ENCODE measurements around the gene ZSWIM6.

Gene ZSWIM6

GRCh38 chr5:61463596-61463995 is 131.5 kb downstream of the ZSWIM6 start:
- Mint-ChIP-seq H3K27me3 (ENCODE audit: low read depth) (no peaks in the 10 kb centered on the region), H3K36me3 (ENCODE audit: low read depth) (no peaks in the 10 kb centered on the region), H3K9me3 (no peaks in the 10 kb centered on the region), H3K4me1 (ENCODE audit: low read depth) (no peaks in the 10 kb centered on the region), H3K4me3 (no peak overlapping the region), H3K27ac (no peak overlapping the region)

- Mint-ChIP-seq H3K36me3 (ENCODE audit: low read depth) (no peaks in the 10 kb centered on the region), H3K27me3 (ENCODE audit: low read depth) (no peaks in the 10 kb centered on the region), H3K4me3 (no peak overlapping the region), H3K27ac (no peak overlapping the region), H3K4me1 (ENCODE audit: low read depth) (no peaks in the 10 kb centered on the region), H3K9me3 (no peaks in the 10 kb centered on the region)
These were observed 132.5 kb downstream of the ZSWIM6 start for GRCh38 chr5:61464512-61464911.

GRCh38 chr5:61465066-61465465 is 133.0 kb downstream of the ZSWIM6 start:
- Mint-ChIP-seq H3K36me3 (ENCODE audit: low read depth) (no peaks in the 10 kb centered on the region), H3K4me3 (no peak overlapping the region), H3K9me3 (no peaks in the 10 kb centered on the region), H3K4me1 (ENCODE audit: low read depth) (no peaks in the 10 kb centered on the region), H3K27me3 (ENCODE audit: low read depth) (no peaks in the 10 kb centered on the region), H3K27ac (no peak overlapping the region)

- no peaks in the 10 kb centered on the region for H3K36me3 Mint-ChIP-seq (ENCODE audit: low read depth)
- H3K4me3 Mint-ChIP-seq: no peak overlapping the region
- no peaks in the 10 kb centered on the region for H3K27me3 Mint-ChIP-seq (ENCODE audit: low read depth)
- no peak overlapping the region for H3K27ac Mint-ChIP-seq
- H3K9me3 Mint-ChIP-seq: no peaks in the 10 kb centered on the region
- H3K4me1 Mint-ChIP-seq (ENCODE audit: low read depth): no peaks in the 10 kb centered on the region
These were observed 133.4 kb downstream of the ZSWIM6 start for GRCh38 chr5:61465496-61465895.

- no peaks in the 10 kb centered on the region for H3K36me3 Mint-ChIP-seq (ENCODE audit: low read depth)
- no peak overlapping the region for H3K27ac Mint-ChIP-seq
These were observed 134.0 kb downstream of the ZSWIM6 start for GRCh38 chr5:61466017-61466416.

GRCh38 chr5:61467766-61468482 is 135.9 kb downstream of the ZSWIM6 start:
- no peaks in the 10 kb centered on the region for H3K27me3 Mint-ChIP-seq (ENCODE audit: low read depth)
- no peak overlapping the region for H3K27ac Mint-ChIP-seq
- H3K4me1 Mint-ChIP-seq (ENCODE audit: low read depth): no peaks in the 10 kb centered on the region
- no peak overlapping the region for H3K4me3 Mint-ChIP-seq
- peaks cover 7% of the 10 kb centered on the region for H3K9me3 Mint-ChIP-seq
- H3K36me3 Mint-ChIP-seq (ENCODE audit: low read depth): no peaks in the 10 kb centered on the region

More at GRCh38 chr5:61466017-61466416, 134.0 kb downstream of the ZSWIM6 start:
- Mint-ChIP-seq H3K27me3 (ENCODE audit: low read depth) (no peaks in the 10 kb centered on the region), H3K4me3 (no peak overlapping the region), H3K4me1 (ENCODE audit: low read depth) (no peaks in the 10 kb centered on the region), H3K9me3 (peaks cover 3% of the 10 kb centered on the region)

GRCh38 chr5:61468483-61468865 is 136.4 kb downstream of the ZSWIM6 start:
- Mint-ChIP-seq H3K27ac (no peak overlapping the region), H3K4me3 (no peak overlapping the region), H3K4me1 (ENCODE audit: low read depth) (no peaks in the 10 kb centered on the region), H3K27me3 (ENCODE audit: low read depth) (no peaks in the 10 kb centered on the region), H3K36me3 (ENCODE audit: low read depth) (no peaks in the 10 kb centered on the region), H3K9me3 (peaks cover 7% of the 10 kb centered on the region)

GRCh38 chr5:61471352-61471751 is 139.3 kb downstream of the ZSWIM6 start:
- Mint-ChIP-seq H3K27me3 (ENCODE audit: low read depth) (no peaks in the 10 kb centered on the region), H3K36me3 (ENCODE audit: low read depth) (no peaks in the 10 kb centered on the region), H3K27ac (no peak overlapping the region), H3K9me3 (peaks cover 7% of the 10 kb centered on the region), H3K4me3 (no peak overlapping the region), H3K4me1 (ENCODE audit: low read depth) (no peaks in the 10 kb centered on the region)

GRCh38 chr5:61472172-61472958 is 140.3 kb downstream of the ZSWIM6 start:
- Mint-ChIP-seq H3K4me3 (no peak overlapping the region), H3K4me1 (ENCODE audit: low read depth) (no peaks in the 10 kb centered on the region), H3K9me3 (peaks cover 7% of the 10 kb centered on the region), H3K36me3 (ENCODE audit: low read depth) (no peaks in the 10 kb centered on the region), H3K27me3 (ENCODE audit: low read depth) (no peaks in the 10 kb centered on the region), H3K27ac (no peak overlapping the region)

- Mint-ChIP-seq H3K9me3 (peaks cover 7% of the 10 kb centered on the region), H3K27ac (no peak overlapping the region), H3K36me3 (ENCODE audit: low read depth) (no peaks in the 10 kb centered on the region)
These were observed 142.7 kb downstream of the ZSWIM6 start for GRCh38 chr5:61474746-61475145.

GRCh38 chr5:61477788-61478187 is 145.7 kb downstream of the ZSWIM6 start:
- Mint-ChIP-seq H3K9me3 (no peaks in the 10 kb centered on the region), H3K4me1 (ENCODE audit: low read depth) (no peaks in the 10 kb centered on the region), H3K4me3 (no peak overlapping the region), H3K27me3 (ENCODE audit: low read depth) (no peaks in the 10 kb centered on the region), H3K36me3 (ENCODE audit: low read depth) (no peaks in the 10 kb centered on the region), H3K27ac (no peak overlapping the region)

More at GRCh38 chr5:61474746-61475145, 142.7 kb downstream of the ZSWIM6 start:
- Mint-ChIP-seq H3K4me3 (no peak overlapping the region), H3K4me1 (ENCODE audit: low read depth) (no peaks in the 10 kb centered on the region), H3K27me3 (ENCODE audit: low read depth) (no peaks in the 10 kb centered on the region)

- no peaks in the 10 kb centered on the region for H3K36me3 Mint-ChIP-seq (ENCODE audit: low read depth)
- no peak overlapping the region for H3K4me3 Mint-ChIP-seq
- no peaks in the 10 kb centered on the region for H3K27me3 Mint-ChIP-seq (ENCODE audit: low read depth)
- H3K4me1 Mint-ChIP-seq (ENCODE audit: low read depth): no peaks in the 10 kb centered on the region
- H3K27ac Mint-ChIP-seq: no peak overlapping the region
- H3K9me3 Mint-ChIP-seq: no peaks in the 10 kb centered on the region
These were observed 148.0 kb downstream of the ZSWIM6 start for GRCh38 chr5:61479850-61480614.

- no peaks in the 10 kb centered on the region for H3K4me1 Mint-ChIP-seq (ENCODE audit: low read depth)
- H3K36me3 Mint-ChIP-seq (ENCODE audit: low read depth): no peaks in the 10 kb centered on the region
- no peak overlapping the region for H3K4me3 Mint-ChIP-seq
- H3K9me3 Mint-ChIP-seq: no peaks in the 10 kb centered on the region
- H3K27ac Mint-ChIP-seq: no peak overlapping the region
- H3K27me3 Mint-ChIP-seq (ENCODE audit: low read depth): no peaks in the 10 kb centered on the region
These were observed 150.9 kb downstream of the ZSWIM6 start for GRCh38 chr5:61482980-61483379.

- Mint-ChIP-seq H3K27me3 (ENCODE audit: low read depth) (no peaks in the 10 kb centered on the region), H3K4me3 (no peak overlapping the region), H3K36me3 (ENCODE audit: low read depth) (no peaks in the 10 kb centered on the region), H3K9me3 (peaks cover 4% of the 10 kb centered on the region), H3K4me1 (ENCODE audit: low read depth) (no peaks in the 10 kb centered on the region), H3K27ac (no peak overlapping the region)
These were observed 154.4 kb downstream of the ZSWIM6 start for GRCh38 chr5:61486476-61486875.
